DMS79 treated with DMSO at 0.1 percent for 48 hours (cell line): ENCODE results near the gene NUP98.

Experiments
- DNase-seq: peaks from one replicate; lab custom pipeline; 2025; lab: John Stamatoyannopoulos, UW

The NUP98 gene

DNA sequence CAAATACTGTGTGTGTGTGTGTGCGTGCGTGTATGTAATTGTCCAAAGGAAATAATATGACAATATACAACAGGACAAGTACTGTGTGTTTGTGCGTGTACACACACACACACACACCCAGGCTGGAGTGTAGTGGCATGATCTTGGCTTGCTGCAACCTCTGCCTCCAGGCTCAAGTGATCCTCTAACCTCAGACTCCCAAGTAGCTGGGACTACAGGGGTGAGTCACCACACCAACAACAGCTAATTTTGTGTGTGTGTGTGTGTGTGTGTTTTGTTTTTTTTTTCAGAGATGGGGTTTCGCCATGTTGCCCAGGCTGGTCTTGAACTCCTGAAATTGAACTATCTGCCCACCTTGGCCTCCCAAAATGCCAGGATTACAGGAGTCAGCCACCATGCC lies 61.5 kb downstream of the NUP98 start:
- no peak for DNase-seq

GRCh38 chr11:3732671-3733436 lies 64.5 kb downstream of the NUP98 start:
- DNase-seq, result no peak

GRCh38 chr11:3723014-3723708 lies 74.2 kb downstream of the NUP98 start:
- DNase-seq, result no peak

- DNase-seq, result no peak
These were observed 75.3 kb downstream of the NUP98 start for GRCh38 chr11:3722100-3722499.

- DNase-seq, result no peak
These were observed 76.4 kb downstream of the NUP98 start for GRCh38 chr11:3720997-3721396.

GRCh38 chr11:3712274-3712673 lies 85.1 kb downstream of the NUP98 start:
- no peak for DNase-seq

- no peak for DNase-seq
These were observed 86.7 kb downstream of the NUP98 start for GRCh38 chr11:3710485-3711259.

- no peak for DNase-seq
These were observed 87.4 kb downstream of the NUP98 start for GRCh38 chr11:3709977-3710376.

DNA sequence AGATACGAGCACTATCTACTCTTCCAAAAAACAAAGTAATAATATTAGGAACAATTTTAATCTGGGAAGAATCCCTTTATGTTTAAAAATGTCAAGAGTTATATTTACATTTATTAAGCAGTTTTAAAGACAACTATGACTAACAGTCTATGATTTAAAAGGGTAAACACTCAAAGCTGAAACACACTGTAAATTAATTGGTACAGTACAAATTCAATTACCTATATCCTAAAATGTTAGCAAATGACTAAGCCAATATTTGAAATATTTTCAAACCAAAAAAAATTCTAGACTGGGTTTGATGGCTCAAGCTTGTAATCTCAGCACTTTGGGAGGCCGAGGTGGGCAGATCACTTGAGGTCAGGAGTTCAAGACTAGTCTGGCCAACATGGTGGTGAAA lies 90.2 kb downstream of the NUP98 start:
- no peak for DNase-seq

- DNase-seq, result no peak
These were observed 94.0 kb downstream of the NUP98 start for GRCh38 chr11:3703383-3703782.

DNA sequence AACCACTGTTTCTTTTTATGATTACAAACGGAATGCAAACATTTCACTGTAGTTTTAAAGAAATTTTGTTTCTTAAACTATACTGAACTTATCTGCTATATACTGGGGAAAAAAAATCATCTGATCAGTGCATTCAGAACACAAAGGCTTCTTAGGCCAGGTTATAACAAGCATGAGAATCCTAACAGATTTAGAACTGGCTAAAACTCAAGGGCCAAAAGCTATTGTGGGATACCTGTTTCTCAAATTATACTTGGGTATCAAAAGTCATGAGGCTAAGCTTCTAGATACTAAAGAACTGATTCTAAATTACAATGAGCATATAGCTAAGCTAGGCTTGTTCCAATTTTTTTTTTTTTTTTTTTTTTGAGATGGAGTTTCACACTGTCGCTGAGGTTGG lies 96.4 kb downstream of the NUP98 start:
- DNase-seq, result no peak

GRCh38 chr11:3700410-3700809 lies 96.9 kb downstream of the NUP98 start:
- DNase-seq, result no peak

GRCh38 chr11:3686751-3687150 lies 110.6 kb downstream of the NUP98 start:
- DNase-seq, result no peak

GRCh38 chr11:3685923-3686322 lies 111.4 kb downstream of the NUP98 start:
- peak; percentile 16 for DNase-seq

DNA sequence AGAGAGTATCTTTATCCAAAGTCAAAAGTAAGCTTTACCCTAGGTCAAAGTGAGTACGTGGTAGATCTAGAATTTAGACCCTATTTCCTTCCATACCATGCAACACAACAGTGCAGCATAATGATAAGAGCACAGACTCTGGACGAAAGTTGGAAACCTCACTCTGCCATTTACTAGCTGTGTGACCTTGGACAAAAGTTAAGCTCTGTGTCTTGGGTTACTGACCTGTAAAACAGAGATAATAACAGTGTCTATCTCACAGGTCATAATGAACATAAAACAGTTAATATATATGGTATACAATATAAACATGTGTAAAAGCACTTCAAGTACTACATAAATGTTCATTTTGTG lies 112.6 kb downstream of the NUP98 start:
- no peak for DNase-seq

GRCh38 chr11:3684129-3684818 lies 113.1 kb downstream of the NUP98 start:
- DNase-seq, result no peak

DNA sequence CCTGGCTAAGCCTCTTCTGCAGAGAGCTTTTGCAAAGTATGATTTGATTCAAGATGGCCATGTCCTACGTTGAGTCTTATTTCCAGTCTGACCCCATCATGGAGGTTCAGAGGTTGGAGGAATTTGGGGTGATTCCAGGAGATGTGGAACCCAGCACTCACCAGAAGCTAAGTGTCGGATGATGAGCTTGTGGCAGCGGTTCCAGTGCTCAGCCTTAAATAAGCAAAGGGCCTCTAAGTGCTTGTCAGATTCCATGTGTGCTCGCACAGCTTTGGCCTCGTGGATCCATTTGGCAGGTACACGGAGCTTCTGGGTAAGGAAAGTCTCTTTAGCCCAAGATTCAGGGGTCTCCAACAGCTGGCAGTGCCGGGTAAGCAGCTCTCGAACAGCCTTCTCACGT lies 114.3 kb downstream of the NUP98 start:
- no peak for DNase-seq

- DNase-seq, result no peak
These were observed 118.3 kb downstream of the NUP98 start for GRCh38 chr11:3679077-3679476.

- no peak for DNase-seq
These were observed 121.4 kb downstream of the NUP98 start for GRCh38 chr11:3675971-3676370.

- no peak for DNase-seq
These were observed 123.2 kb downstream of the NUP98 start for GRCh38 chr11:3674189-3674588.

DNA sequence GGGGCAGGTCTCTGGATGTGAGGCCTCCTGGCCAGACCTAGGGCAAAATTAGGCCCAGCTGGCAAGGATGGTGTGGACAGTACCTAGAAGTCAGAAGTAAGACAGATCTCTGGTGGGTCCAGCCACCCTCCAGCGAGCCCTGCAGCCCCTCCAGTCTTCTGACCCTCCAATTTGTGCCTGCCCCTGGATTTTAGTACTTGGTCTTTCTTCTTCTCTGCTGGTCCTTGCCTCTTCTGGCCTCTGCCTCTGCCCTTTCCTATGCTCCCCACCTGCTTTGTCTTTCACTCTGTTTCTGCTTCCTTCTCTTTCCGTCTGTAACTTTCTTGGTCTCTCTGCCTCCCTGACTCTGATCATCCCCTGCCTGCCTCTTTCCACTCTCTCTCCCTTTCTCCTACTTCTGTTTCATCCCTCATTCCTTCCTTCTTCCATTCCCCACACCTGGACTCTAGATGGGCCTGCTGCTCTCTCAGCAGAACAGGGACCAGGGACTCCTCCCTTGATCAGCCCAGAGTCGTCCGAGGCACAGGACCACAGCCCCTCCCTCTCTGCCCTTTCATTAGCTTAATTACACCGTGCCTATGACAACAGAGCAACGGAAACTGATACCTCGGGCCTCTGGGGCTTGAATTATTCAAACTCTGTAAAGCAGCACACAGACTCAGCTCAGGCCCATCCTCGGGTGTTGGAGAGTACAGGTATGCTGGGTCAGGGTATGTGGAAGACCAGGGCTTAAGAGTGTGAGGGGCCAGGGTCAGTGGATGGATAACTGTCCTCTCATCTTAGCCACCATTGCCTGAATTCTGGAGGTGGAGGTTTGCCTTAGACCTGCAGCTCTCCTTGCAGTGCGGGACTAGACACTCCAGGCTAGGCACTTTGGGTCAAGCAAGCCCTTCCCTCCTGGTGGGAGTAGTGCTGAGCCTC lies 125.8 kb downstream of the NUP98 start, which contains the start of gene CHRNA10:
CHRNA10 (minus strand) TSS at position 51 of the 921 bp plus-strand sequence. CDS start 72 bp downstream, outside the sequence.
- no peak for DNase-seq
